Keratinocyte (primary cell): ENCODE measurements around the gene OPN5.

Experiments
- EZH2 ChIP-seq: IDR thresholded peaks from one replicate; pipeline ENCODE4 v1.6.1; 2012; ENCODE audit warnings: inconsistent platforms, mild to moderate bottlenecking, low read length, moderate library complexity
- TF ChIP-seq, protein P1 (sequence below), 3 experiments: IDR thresholded peaks in 1 of 3; conservative IDR thresholded peaks in 1 of 3; optimal IDR thresholded peaks in 1 of 3; 2 replicates in 2 of 3; 3 replicates in 1 of 3; pipeline versions ENCODE3 to v1.5.1; 2011; ENCODE audit warnings: low read length in 3 of 3, mild to moderate bottlenecking in 3 of 3, moderate library complexity in 2 of 3, control low read depth in 1 of 3, inconsistent platforms in 1 of 3; ENCODE audit not compliant: insufficient read depth in 2 of 3; ENCODE audit errors: extremely low read depth in 1 of 3

- TF ChIP-seq, protein P1, sequence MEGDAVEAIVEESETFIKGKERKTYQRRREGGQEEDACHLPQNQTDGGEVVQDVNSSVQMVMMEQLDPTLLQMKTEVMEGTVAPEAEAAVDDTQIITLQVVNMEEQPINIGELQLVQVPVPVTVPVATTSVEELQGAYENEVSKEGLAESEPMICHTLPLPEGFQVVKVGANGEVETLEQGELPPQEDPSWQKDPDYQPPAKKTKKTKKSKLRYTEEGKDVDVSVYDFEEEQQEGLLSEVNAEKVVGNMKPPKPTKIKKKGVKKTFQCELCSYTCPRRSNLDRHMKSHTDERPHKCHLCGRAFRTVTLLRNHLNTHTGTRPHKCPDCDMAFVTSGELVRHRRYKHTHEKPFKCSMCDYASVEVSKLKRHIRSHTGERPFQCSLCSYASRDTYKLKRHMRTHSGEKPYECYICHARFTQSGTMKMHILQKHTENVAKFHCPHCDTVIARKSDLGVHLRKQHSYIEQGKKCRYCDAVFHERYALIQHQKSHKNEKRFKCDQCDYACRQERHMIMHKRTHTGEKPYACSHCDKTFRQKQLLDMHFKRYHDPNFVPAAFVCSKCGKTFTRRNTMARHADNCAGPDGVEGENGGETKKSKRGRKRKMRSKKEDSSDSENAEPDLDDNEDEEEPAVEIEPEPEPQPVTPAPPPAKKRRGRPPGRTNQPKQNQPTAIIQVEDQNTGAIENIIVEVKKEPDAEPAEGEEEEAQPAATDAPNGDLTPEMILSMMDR (optimal IDR thresholded peaks at IDR 0.05 in 1 of 3, IDR thresholded peaks at IDR 0.05 in 1 of 3, conservative IDR thresholded peaks at IDR 0.05 in 1 of 3; ENCODE audit: extremely low read depth in 1 of 3, insufficient read depth in 2 of 3, low read length in 3 of 3): no peak
- no peak for TF ChIP-seq EZH2
These were observed 38.1 kb upstream of the OPN5 start for GRCh38 chr6:47743744-47744143.
